T follicular helper cell (primary cell): Measurements from ENCODE around the gene MAP1S.

ENCODE experiments used
- DNase-seq: peaks from one replicate; pipeline ENCODE4 v3.0.0-alpha.2; 2020; ENCODE audit warnings: low read depth

The MAP1S gene

GRCh38 chr19:17692566-17692965, 26.7 kb upstream of the MAP1S start:
- no peak for DNase-seq

- no peak for DNase-seq
Measured at GRCh38 chr19:17695198-17695597, 24.1 kb upstream of the MAP1S start.

GRCh38 chr19:17703824-17704463, 15.3 kb upstream of the MAP1S start:
- peak; percentile 60 for DNase-seq

- no peak for DNase-seq
Measured at GRCh38 chr19:17706750-17707181, 12.5 kb upstream of the MAP1S start.

- DNase-seq: no peak
Measured at GRCh38 chr19:17711851-17712250, 7.4 kb upstream of the MAP1S start.

- DNase-seq: no peak
Measured at GRCh38 chr19:17716309-17716929, 2.9 kb upstream of the MAP1S start.

GRCh38 chr19:17718550-17718946, 732 bp upstream of the MAP1S start:
- no peak for DNase-seq

- DNase-seq: no peak
Measured at GRCh38 chr19:17719730-17720400, 585 bp downstream of the MAP1S start.

- DNase-seq: no peak
Measured at GRCh38 chr19:17720440-17720839, 1.2 kb downstream of the MAP1S start.

- DNase-seq: no peak
Measured at GRCh38 chr19:17721111-17721628, 1.9 kb downstream of the MAP1S start.

GRCh38 chr19:17721821-17722220, 2.5 kb downstream of the MAP1S start:
- no peak for DNase-seq

- no peak for DNase-seq
Measured at GRCh38 chr19:17722655-17723240, 3.5 kb downstream of the MAP1S start.

GRCh38 chr19:17724655-17725054, 5.4 kb downstream of the MAP1S start:
- no peak for DNase-seq

GRCh38 chr19:17725422-17726078, 6.3 kb downstream of the MAP1S start:
- no peak for DNase-seq

GRCh38 chr19:17726136-17726741, 7.0 kb downstream of the MAP1S start:
- DNase-seq: no peak

- no peak for DNase-seq
Measured at GRCh38 chr19:17726964-17727773, 7.9 kb downstream of the MAP1S start.

- no peak for DNase-seq
Measured at GRCh38 chr19:17727843-17728242, 8.6 kb downstream of the MAP1S start.

GRCh38 chr19:17733127-17733526, 13.8 kb downstream of the MAP1S start:
- no peak for DNase-seq

- no peak for DNase-seq
Measured at GRCh38 chr19:17734146-17734545, 14.9 kb downstream of the MAP1S start.

- DNase-seq: no peak
Measured at GRCh38 chr19:17735410-17735809, 16.1 kb downstream of the MAP1S start.

GRCh38 chr19:17737690-17738153, 18.4 kb downstream of the MAP1S start:
- no peak for DNase-seq
